PC-9 (cell line): ENCODE measurements around the gene NHS.

Source experiments
- EZH2 ChIP-seq: fragments of 200-600 bp; sonication (generic); IDR thresholded peaks from 2 replicates; pipeline ENCODE4 v1.8.0; 2017; ENCODE audit warnings: antibody characterized with exemption, low read depth
- TF ChIP-seq, protein P1 (sequence below): fragments of 200-600 bp; sonication (generic); conservative IDR thresholded peaks from 2 replicates; pipeline ENCODE4 v1.6.1; 2017; ENCODE audit warnings: mixed run types, antibody characterized with exemption, mild to moderate bottlenecking, moderate library complexity

DNA sequence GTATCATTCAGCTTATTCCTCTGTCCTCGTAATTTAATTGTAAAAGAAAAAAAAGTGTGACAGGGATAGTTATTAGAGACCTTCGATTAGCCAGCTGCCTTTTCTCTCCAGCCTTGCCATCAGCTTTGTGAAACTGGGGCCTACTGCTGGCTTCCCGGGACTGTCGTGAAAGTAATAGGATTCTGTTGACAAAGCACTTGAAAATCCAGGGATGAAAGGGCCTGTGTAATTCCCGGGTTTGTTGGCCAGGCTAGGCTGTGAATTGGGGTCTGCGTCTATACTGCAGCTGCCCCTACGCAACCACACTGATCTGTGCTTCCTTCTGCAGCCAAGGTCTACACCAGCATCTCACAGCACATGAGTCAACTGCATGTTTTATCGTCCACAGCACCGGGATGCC lies 241.9 kb downstream of the NHS start:
- TF ChIP-seq EZH2: no peak
- TF ChIP-seq, protein P1, sequence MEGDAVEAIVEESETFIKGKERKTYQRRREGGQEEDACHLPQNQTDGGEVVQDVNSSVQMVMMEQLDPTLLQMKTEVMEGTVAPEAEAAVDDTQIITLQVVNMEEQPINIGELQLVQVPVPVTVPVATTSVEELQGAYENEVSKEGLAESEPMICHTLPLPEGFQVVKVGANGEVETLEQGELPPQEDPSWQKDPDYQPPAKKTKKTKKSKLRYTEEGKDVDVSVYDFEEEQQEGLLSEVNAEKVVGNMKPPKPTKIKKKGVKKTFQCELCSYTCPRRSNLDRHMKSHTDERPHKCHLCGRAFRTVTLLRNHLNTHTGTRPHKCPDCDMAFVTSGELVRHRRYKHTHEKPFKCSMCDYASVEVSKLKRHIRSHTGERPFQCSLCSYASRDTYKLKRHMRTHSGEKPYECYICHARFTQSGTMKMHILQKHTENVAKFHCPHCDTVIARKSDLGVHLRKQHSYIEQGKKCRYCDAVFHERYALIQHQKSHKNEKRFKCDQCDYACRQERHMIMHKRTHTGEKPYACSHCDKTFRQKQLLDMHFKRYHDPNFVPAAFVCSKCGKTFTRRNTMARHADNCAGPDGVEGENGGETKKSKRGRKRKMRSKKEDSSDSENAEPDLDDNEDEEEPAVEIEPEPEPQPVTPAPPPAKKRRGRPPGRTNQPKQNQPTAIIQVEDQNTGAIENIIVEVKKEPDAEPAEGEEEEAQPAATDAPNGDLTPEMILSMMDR: no peak
